Raji (cell line): Measurements from ENCODE around the gene PRKAR1A.

Experiments
- POLR2A ChIP-seq: IDR thresholded peaks from 2 replicates; pipeline ENCODE4 v1.6.1; 2011; ENCODE audit warnings: low read depth, low read length, control low read depth; ENCODE audit not compliant: insufficient read depth

The PRKAR1A gene

DNA sequence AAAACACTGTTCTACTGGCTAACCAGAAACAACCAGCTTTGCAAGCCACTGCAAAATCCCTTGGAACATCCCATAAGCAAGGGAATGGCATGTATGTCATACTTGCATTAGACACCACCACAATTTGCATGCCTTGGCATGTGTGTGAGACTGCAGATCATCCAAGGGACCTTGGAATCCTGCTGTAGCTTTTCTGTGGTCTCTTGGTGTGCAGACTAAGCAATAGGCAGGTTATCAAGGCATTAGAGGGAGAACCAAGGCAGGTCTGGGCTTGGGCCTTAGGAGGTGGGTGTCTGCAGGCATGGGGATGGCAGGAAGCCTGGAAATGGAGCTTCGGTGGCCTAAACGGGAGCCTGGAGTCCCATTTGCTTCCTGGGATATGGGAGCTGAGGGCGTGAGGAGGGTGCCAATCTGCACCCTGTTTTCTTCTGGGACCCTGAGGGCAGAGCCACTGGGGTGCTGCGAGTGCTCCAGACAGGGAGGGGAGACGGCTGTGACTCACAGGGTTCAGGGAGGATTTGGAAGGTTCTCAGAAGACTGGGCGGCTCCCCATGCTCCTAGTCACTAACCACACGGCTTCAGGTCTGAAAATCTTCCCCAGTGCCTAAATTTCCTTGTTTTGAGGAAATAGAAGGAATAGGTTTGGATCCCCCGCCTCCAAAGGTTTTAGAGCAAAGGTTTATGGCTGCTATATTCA is 52.3 kb downstream of the PRKAR1A start:
- TF ChIP-seq POLR2A, result no peak

DNA sequence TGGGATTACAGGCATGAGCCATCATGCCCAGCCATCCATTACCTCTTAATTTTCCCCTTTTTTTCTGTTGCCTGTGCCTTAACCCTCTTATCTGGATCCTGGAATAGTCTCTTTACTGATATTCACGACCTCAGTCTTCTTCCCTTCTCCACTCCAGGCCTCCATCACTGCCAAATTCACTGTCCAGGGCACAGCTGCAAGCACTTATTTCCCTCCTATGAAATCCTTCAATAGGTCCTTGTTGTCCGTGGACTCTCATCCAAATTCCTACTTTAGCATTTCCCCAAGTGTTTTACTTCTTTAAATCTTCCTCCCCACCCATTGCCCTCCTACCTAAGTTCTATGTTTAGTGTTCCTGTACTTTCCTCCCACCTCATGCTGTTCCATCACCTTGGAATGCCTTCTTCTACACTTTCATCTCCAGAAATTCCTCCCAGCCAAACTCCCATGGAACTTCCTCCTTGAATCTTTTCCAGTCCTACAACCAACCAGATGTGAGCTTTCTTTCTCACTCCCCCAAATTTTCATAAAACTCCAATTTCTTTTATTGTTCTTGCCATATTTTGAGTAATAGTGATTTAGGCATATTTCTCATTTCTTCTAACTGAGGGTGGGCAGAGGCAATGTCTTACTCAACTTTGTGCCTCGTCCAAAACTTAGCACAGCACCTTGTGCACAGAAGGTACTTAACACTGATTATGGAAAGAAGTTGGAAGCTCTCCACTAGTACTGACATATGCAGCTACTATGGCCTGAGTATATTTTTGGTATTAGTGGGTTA is 53.6 kb downstream of the PRKAR1A start:
- no peak for TF ChIP-seq POLR2A

DNA sequence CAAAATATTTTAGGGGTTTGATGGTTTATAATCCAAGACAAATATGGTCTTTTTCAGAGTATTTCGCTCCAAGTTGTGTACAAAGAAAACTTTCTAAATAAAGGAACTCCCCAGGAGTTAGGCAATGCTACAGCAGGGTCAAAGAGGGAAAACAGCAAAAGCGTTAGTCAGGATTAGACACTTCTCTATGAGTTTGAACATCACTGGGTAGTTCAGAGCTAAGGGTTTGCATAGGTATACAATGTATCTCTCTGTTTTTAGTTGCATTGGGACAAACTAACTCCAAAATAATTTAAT is 54.2 kb downstream of the PRKAR1A start:
- TF ChIP-seq POLR2A, result no peak

DNA sequence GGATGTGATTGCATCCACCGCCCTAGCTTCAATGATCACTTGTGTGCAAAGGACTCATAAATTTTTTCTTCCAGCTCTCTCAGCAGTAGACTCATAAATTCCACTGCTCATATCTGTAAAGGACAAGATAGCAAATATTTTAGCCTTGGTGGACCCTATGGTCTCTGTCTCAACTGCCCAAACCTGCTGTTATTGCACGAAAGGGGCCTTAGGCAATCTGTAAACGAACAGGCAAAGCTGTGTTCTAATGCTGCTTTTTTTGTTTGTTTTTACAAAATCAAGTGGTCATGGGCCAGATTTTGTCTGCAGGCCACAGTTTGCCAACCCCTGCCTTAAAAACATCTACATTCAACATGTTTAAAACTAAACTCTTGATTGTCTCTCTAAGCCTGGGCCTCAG is 54.8 kb downstream of the PRKAR1A start:
- TF ChIP-seq POLR2A, result no peak

DNA sequence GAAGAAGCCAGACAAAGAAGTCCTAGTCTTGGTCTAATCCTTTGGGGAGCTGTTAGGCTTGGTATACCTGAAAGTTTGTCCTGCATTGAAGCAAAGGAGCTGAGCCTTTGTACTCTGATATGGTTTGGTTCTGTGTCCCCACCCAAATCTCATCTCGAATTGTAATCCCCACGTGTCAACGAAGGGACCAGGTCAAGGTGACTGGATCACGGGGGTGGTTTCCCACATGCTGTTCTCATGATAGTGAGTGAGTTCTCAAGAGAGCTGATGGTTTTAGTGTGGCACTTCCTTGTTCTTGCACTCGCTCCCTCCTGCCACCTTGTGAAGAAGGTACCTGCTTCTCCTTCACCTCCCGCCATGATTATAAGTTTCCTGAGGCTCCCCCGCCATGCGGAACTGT is 55.4 kb downstream of the PRKAR1A start:
- TF ChIP-seq POLR2A, result no peak

DNA sequence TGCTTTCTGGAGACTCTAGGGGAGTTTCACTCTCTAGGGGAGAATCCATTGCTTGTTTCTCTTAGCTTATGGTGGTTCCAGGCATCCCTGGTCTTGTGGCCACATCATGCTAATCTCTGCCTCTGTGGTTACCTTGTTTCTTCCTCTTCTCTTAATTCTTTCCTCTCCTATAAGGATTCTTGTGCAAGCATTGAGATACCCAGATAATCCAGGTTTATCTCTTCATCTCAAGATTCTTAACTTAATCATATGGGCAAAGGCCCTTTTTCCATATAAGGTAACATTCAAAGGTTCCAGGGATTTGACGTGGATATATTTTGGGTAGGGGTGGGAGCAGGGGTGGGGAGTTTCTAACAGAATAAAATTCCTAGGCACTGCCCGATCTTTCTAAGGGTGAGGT is 56.4 kb downstream of the PRKAR1A start:
- no peak for TF ChIP-seq POLR2A

DNA sequence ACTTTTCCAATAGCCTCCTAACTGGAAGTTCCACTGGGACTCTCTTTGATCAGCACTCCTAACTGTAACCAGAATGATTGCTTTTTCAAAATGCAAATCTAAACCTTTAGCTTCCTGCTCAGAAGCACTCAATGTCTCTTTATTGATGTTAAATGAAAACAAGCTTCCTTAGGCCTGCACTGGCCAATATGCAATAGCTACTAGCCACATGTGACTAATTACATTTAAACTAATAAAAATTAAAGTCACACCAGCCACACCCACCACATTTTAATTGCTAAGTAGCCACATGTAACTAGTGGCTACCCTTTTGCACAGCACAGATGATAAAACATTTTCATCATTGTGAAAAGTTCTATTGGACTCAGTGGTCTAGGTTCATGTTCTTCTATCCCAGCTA is 57.1 kb downstream of the PRKAR1A start:
- TF ChIP-seq POLR2A, result no peak

DNA sequence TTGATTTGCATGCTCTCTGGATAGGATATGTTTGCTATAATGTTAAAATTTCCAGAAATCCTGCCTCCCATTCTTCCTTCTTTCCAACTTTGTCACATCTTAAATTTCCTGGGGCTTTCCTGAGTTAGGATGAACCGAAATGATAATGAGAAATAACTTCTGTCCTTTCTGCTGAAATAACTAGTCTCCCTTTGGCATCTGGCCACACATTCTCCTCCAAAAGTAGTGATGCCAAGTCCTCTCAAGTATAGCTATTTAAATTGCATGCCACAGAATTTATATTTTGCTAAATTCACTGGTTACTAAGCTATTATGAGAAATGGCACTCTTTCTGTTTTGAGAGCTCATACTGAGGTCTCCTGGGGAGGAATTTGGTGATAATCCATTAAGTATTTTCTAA is 58.3 kb downstream of the PRKAR1A start:
- no peak for TF ChIP-seq POLR2A

DNA sequence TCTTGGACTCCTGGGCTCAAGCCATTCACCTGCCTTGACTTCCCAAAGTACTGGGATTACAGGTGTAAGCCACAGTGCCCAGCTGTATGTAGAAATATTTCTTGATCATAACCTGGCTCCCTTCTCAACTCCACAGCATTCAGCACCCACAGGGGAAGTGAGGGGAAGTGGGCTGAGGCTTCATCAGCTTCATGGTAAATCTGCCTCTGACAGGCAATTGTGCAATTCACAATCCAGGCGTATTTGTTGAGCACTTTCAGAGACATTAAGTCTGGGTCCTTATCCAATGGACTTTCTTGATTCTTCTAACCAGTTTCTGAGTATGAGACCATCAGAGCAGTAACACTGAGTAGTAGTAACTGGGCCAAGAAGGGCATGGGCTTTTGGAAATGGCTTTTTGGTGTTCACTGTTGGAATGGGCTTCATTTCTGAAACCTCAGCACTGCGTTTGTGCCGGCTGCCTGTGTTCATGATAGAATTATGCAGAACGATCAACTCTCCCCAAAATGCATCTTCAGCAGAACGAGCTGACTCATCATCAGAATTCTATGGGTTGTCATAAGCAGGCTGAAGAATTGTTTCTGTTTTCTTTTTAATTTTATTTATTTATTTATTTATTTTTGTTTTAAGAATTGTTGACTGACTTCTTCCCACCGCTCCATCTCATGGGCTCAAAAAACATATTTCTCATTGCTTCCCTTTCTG is 60.1 kb downstream of the PRKAR1A start:
- TF ChIP-seq POLR2A, result no peak

DNA sequence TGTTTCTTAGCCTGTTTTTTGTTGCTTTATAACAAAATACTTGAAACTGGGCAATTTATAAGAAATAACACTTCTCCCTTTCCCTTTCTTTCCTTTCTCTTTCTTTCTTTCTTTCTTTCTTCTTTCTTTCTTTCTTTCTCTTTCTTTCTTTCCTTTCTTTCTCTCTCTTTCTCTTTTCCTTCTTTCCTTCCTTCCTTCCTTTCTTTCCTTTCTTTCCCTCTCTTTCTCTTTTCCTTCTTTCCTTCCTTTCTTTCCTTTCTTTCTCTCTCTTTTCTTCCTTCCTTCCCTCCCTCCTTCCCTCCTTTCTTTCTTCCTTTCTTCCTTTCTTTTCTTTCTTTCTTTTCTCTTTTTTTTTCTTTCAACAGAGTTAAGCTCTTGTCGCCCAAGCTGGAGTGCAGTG is 61.1 kb downstream of the PRKAR1A start:
- TF ChIP-seq POLR2A, result no peak

DNA sequence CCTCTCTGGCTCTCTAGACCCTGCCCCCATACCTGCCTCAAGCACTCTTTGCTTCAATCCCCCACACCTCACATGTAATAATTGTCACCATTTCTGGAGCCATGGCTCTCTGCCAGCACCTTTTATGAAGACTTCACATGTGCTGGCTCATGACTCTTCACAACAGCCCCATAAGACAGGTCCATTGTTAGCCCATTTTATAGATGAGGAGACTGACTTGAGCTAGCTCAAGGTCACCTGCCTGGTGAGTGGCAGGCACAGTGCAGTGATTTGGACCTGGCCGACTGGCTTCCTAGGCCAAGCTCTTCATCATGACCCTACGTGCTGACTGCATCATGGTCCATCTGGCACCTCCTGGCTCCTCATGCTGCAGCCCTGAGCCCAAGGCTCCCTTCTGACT is 63.9 kb downstream of the PRKAR1A start:
- no peak for TF ChIP-seq POLR2A

DNA sequence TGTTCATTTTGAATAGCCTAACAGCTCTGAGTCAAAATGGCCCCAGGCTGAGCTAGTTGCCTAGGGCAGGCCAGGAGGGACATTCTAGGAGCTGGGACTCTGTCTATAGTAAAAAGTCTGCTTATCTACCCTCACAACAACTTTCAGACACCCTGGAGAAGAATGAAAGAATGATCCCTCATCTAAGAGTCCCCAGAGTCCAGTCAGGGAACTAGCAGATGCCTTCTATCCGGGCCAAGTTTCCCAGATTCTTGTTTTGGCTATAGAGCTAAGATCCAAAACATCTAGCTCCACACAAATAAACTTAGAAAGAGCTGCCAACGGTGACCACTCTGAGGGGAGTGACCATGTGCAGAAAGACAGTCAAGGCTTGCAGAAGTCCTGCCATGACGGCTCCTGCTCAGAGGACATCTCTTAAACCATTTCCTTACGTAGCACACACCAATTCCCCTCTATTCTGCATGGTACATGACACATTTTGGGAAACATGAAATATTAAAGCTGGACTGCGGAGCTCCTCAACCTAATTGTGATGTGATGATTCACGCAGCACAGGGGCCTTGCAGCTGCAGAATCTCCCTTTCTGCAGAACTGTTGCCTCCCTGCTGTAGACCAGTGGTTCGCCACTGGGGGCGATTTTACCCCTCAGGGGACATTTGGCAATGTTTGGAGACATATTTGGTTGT is 64.7 kb downstream of the PRKAR1A start:
- no peak for TF ChIP-seq POLR2A

DNA sequence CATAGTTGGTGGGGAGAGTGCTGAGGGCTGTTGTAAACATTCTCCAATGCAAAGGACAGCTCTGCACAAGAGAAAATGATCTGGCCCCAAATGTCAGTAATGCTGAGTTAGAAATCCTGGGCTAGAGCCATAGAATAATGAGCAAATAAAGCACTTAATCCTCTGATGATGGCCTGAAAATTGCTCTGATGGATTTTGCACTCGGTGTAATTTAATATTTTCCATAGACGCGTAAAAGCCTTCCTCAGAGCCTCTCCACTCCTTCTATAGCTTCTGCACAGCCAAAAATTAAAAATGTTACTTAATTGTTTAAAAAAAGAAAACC is 65.2 kb downstream of the PRKAR1A start:
- TF ChIP-seq POLR2A, result no peak

DNA sequence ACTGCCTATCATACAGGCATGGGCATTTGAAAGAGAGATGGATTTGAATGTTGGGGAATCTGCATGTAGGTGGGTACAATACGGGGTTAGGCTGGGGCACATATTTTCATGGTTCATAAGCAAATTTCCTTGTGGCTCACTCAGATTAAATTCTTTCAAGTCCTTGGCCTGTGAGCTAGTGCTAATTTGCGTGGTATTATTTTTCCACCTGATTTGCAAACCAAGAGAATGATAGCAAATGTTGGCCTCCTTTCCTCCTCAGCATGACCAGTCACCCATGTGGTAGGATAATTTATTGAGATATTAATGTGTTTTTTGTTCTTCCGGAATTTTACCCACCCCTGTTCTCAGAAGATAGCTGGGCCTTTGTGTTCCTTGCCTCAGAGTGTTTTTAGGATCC is 66.0 kb downstream of the PRKAR1A start:
- TF ChIP-seq POLR2A, result no peak

DNA sequence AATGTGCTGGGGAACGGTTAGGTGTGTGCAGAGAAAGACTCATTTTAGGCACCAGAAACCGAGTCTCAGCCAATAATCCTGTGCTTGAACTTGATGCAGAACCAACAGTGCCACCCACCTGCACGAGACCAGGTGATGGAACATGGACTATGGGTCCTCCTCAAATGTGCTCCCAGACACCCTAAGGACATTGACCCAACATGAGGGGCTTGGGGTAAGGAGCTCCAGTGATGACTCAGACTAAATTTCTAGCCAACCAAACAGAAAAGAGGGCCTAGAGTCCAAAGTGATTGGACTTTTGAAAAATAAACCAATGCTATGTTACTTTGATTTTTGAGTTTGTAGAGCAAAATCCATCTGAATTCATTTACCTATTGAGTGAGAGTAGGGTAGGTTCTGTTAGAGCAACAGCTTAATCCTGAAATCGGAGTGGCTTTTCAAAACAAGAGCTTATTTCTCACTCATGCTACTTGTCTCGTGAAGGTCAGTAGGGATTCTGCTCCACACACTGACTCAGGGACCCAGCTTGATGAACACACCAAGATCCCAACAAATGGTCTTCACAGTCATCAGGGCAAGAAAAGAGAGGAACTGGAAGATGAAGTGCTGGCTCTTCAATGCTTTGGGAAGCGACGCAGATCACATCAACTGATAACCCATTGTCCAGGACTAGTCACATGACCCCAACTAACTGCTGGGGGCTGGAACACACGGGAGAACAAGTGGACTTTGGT is 67.1 kb downstream of the PRKAR1A start:
- TF ChIP-seq POLR2A, result no peak
